Measurements from ENCODE around the gene TBCC. TPM values are rescaled to one million over a fixed set of nuclear protein-coding genes. Genes with fewer than 3 reads are reported as not detected.
"Not testable (repeated sequence)": the region's sequence is repeated elsewhere in the genome, so short reads cannot be mapped to it uniquely, and the experiment has no call there.

The TBCC gene
- total and polyA plus RNA-seq, 8 donors, result 5.1 to 35.4 (median 9.1) TPM

GRCh38 chr6:42709871-42710270, 36.0 kb downstream of the TBCC start:
- intact Hi-C loops (cut with DNase I), result no loop called here
- TF ChIP-seq, protein P1, sequence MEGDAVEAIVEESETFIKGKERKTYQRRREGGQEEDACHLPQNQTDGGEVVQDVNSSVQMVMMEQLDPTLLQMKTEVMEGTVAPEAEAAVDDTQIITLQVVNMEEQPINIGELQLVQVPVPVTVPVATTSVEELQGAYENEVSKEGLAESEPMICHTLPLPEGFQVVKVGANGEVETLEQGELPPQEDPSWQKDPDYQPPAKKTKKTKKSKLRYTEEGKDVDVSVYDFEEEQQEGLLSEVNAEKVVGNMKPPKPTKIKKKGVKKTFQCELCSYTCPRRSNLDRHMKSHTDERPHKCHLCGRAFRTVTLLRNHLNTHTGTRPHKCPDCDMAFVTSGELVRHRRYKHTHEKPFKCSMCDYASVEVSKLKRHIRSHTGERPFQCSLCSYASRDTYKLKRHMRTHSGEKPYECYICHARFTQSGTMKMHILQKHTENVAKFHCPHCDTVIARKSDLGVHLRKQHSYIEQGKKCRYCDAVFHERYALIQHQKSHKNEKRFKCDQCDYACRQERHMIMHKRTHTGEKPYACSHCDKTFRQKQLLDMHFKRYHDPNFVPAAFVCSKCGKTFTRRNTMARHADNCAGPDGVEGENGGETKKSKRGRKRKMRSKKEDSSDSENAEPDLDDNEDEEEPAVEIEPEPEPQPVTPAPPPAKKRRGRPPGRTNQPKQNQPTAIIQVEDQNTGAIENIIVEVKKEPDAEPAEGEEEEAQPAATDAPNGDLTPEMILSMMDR (IDR thresholded peaks at IDR 0.05), result no peak
- Histone ChIP-seq H3K27me3 (no peaks in the 10 kb centered on the region), H3K36me3 (no peaks in the 10 kb centered on the region), H3K9me3 (no peaks in the 10 kb centered on the region), H3K4me1 (no peaks in the 10 kb centered on the region), H3K27ac (no peak overlapping the region), H3K4me3 (no peak overlapping the region)
- ATAC-seq (no peak), DNase-seq (no peak), FAIRE-seq (no peak)
- 90 to 92% methylated on average over 6 of the region's 6 CpGs for WGBS, 2 donors

DNA sequence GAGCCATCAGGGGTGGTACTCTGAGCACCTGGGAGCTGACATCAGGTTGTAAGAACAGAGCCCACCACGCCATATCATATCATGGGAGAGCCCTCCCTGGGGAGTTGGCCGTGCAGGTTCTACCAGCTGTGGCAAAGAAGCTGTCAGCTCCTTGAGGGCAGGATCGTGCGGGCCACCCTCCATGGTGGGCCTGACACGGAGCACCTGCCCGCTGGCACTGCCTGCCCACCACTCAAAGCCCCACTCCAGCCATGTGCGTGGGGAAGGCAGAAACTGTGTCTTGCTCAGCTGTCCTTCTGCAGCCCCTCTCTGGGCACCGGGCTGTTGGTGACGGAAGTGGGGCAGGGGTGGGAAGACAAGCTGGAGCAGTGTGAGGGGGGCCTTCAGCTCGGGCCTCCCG, 37.8 kb downstream of the TBCC start:
- FAIRE-seq (no peak), DNase-seq (no peak), ATAC-seq (no peak)
- H3K4me1 ChIP-seq, result no peaks in the 10 kb centered on the region
- H3K27ac ChIP-seq, result no peak overlapping the region
- intact Hi-C loops (cut with DNase I), result no loop called here
- WGBS, 2 donors, result 83 to 86% methylated on average over 11 of the region's 11 CpGs
- TF ChIP-seq, protein P1 (IDR thresholded peaks at IDR 0.05), result no peak
- H3K36me3 ChIP-seq, result no peaks in the 10 kb centered on the region
- no peaks in the 10 kb centered on the region for H3K27me3 ChIP-seq
- H3K4me3 ChIP-seq, result no peak overlapping the region
- H3K9me3 ChIP-seq, result no peaks in the 10 kb centered on the region

DNA sequence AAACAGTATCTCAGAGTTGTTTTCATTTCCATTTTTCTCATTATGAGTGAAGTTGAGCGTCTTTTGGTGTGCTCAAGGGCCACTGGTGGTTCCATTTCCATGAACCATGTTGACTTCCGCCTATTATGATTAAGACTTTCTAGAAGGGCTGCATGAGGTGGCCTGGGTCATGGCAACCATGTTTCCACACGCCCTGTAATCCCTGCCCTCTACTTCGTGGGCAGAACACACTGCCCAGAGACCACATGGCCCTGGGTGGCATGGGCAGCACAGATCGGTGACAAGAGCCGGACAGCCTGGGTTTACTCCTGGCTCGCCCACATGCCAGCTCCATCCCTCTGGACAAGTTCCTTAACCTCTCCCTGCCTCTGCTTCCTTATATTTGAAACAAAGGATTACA, 38.3 kb downstream of the TBCC start:
- no peak overlapping the region for H3K4me3 ChIP-seq
- no peak for ATAC-seq
- 78 to 85% methylated on average over 7 of the region's 7 CpGs for WGBS, 2 donors

DNA sequence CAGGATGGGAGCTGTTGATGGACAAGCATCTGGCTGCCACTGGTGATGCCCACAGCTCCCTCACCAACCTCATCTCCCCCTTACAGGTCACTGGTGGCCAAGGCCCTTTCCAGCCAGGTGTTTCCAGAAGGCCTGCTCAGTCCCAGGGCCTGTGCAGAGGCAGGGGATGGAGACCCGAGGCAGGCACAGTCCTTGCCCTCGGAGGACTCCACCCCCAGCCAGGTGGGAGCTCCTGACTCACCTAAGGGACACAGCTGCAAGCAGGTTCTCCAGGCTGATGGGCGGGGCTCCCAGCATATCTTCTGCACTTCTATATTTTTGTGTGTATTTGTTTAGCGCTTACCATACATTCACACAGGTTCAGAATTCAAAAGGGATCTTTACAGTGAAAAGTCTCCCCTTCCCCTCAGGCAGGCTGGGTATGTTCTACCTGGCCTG, 40.9 kb downstream of the TBCC start:
- ATAC-seq (peak; percentile 20 to 44 (median 24)), DNase-seq (peak in 2 of 6 donors; percentile 38 to 47), FAIRE-seq (no peak)
- H3K27ac ChIP-seq, result no peak overlapping the region
- 72 to 75% methylated on average over 4 of the region's 4 CpGs for WGBS, 2 donors
- peak overlapping the region in 2 of 4 donors; percentile 48 to 51 for H3K4me3 ChIP-seq
- TF ChIP-seq, protein P1 (IDR thresholded peaks at IDR 0.05), result no peak
- no peaks in the 10 kb centered on the region for H3K4me1 ChIP-seq
- H3K27me3 ChIP-seq, result no peaks in the 10 kb centered on the region
- intact Hi-C loops (cut with DNase I), result no loop called here
- H3K36me3 ChIP-seq, result no peaks in the 10 kb centered on the region
- H3K9me3 ChIP-seq, result no peaks in the 10 kb centered on the region

More for the DNA sequence above, 38.3 kb downstream of the TBCC start:
- TF ChIP-seq, protein P1 (IDR thresholded peaks at IDR 0.05), result no peak
- no peak overlapping the region for H3K27ac ChIP-seq
- H3K36me3 ChIP-seq, result no peaks in the 10 kb centered on the region
- H3K27me3 ChIP-seq, result no peaks in the 10 kb centered on the region
- no peaks in the 10 kb centered on the region for H3K4me1 ChIP-seq
- DNase-seq, result no peak
- intact Hi-C loops (cut with DNase I), result no loop called here
- H3K9me3 ChIP-seq, result no peaks in the 10 kb centered on the region
- no peak for FAIRE-seq

DNA sequence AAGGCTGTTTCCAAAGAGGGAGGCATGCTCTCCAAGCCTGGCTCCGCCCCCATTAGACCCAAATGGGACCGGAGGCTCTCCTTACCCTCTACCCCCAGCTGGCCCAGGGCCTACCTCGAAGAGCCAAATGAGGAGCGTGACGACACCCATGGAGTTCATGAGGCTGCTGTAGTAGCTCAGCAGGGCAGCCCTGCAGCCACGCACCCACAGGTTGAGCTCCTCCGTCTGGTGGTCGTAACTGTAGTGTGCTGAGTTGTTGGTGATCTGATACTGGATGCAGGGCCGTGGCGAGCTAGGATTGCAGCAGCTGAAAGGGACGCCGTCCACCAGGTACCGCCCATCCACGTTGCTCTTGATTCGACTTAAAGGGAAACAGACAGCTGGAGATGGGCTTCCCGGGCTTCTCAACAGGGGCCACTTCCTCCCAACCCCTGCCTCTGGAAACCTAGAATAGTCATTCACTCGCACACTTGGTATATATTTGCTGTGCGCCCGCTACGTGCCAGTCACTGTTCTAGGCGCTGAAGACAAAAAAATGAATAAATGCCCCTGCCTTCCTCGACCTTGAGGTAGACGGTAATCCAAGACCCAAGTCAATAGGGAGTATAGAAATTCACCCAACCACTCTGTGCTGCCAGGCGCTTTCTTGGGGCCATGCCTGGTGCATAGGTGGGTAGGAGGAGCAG, 41.5 kb downstream of the TBCC start:
- DNase-seq (peak; percentile 29 to 68 (median 62)), ATAC-seq (peak; percentile 83 to 87 (median 84)), FAIRE-seq (no peak)
- Histone ChIP-seq H3K4me1 (no peaks in the 10 kb centered on the region), H3K9me3 (no peaks in the 10 kb centered on the region), H3K36me3 (no peaks in the 10 kb centered on the region), H3K27me3 (no peaks in the 10 kb centered on the region), H3K4me3 (peak overlapping the region; percentile 10 to 51 (median 32)), H3K27ac (peak overlapping the region in 1 of 4 donors; percentile 9)
- intact Hi-C loops (cut with DNase I), result no loop called here
- TF ChIP-seq, protein P1 (IDR thresholded peaks at IDR 0.05), result no peak
- WGBS, 2 donors, result 42% methylated on average over 24 of the region's 24 CpGs

- H3K27ac ChIP-seq; ATAC-seq; DNase-seq; H3K9me3 ChIP-seq; H3K36me3 ChIP-seq; H3K27me3 ChIP-seq; H3K4me3 ChIP-seq; intact Hi-C loops (cut with DNase I); H3K4me1 ChIP-seq; FAIRE-seq: not testable (repeated sequence)
- WGBS, 2 donors, result 82 to 90% methylated on average over 3 of the region's 3 CpGs
These were observed 43.1 kb downstream of the TBCC start for GRCh38 chr6:42702786-42703185.
